GM03348 (cell line): ENCODE measurements around the gene PCP4L1.

Source experiments
- DNase-seq: peaks from one replicate; pipeline ENCODE4 v3.0.0; 2012; ENCODE audit warnings: low spot score

Gene PCP4L1

GRCh38 chr1:161267321-161267720 is 8.8 kb downstream of the PCP4L1 start:
- DNase-seq = no peak

GRCh38 chr1:161273402-161273801 is 14.9 kb downstream of the PCP4L1 start:
- DNase-seq = no peak

- DNase-seq = no peak
Observed at GRCh38 chr1:161274874-161275273, 16.3 kb downstream of the PCP4L1 start.

- DNase-seq = no peak
Observed at GRCh38 chr1:161282991-161283390, 24.4 kb downstream of the PCP4L1 start.

GRCh38 chr1:161285113-161285512 is 26.6 kb downstream of the PCP4L1 start:
- DNase-seq = no peak

DNA sequence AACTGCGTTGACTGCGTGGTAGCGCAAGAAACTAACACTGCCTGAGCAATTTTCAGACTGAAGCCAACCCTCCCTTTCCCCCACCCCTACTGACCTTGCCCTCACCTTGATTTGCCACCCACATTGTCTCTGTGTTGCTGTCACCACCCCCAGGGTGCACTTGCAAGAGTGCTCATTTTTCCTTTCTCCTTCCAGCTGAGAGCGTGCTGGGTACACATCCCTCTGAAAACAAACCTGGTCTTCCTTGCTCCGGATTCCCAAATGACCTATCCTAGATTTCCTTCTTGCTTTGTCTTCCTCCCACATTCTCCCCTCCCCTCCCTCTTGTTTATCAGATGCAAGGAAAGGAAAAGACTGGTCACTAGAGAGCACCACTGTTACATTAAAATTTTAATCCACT is 27.0 kb downstream of the PCP4L1 start:
- DNase-seq = no peak

DNA sequence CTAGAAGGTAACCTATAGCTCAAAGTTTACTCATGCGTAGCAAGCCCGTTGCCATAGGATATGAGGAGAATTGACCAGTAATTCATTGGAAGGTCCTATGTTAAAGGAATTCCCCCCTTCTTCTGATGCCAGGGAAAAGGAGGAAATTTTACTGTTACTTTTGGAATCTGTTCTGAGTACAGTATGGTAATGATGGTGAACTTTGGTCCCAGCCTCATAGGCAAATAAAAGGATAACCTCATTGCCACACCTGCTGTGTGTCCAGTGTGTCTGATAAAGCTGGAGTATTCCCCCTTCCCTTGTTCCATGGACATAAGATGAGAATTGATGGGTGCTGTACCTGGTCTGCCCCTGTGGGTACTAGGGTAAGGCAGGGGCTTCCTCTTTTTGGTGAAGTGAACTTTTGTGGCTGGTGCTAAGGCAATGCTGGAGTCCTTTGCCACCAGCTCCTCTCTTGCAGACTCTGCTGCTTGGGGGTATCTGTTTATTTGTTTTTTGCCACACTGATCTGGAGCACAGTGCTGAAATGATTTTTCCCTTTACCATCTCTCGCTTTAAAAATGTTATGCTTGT is 29.0 kb downstream of the PCP4L1 start:
- no peak for DNase-seq

DNA sequence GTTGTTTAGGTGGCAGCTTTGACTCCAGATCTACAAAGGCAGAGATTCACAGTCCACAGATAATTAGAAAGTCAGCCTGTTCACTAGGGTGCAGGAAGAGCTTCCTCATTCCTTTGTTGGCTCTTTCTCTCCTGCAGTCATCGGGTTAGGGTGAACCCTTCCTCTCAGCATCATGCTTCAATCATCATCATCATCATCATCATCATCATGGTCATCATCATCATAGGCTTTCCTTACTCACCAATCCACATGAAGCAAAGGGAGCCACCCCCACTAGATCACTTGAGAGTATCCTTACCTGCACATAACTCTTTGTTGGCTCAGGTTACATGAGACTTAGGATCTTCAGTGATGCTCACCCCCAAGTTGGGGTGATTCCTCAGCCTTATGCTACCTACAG is 32.2 kb downstream of the PCP4L1 start:
- no peak for DNase-seq

- DNase-seq = no peak
Observed at GRCh38 chr1:161297415-161297814, 38.9 kb downstream of the PCP4L1 start.

DNA sequence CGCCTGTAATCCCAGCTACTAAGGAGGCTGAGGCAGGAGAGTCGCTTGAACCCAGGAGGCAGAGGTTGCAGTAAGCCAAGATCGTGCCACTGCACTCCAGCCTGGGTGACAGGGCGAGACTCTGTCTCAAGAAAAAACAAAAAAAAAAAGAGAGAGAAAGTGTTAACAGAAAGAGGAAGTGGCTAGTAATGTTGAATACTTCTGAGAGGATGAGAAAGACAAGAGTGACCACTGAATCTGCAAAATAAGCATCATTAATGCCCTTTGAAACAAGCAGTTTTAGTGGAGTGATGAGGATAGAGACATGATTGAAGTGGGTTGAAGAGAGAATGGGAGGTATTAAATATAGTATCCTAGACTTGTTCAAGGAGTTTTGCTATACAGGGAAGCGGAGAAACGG is 39.6 kb downstream of the PCP4L1 start:
- no peak for DNase-seq

DNA sequence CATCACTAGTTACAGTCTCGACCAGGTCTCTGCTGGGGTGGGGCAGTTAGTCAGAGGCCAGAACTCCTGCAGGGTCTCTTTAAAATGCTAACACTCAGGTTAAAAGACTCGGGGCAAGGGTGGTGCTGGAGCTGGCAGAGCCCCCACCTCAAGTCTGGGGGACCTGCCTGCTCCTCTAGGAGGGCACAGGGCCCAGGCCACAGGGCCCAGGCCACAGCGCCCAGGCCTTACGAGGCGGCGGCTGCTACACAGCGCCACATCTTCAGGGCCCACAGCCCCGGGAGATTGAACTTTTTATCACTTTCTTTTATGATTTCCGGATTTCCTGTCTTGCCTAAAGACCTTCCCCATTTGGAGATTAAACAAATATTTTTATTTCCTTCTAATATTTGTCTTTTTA is 40.8 kb downstream of the PCP4L1 start:
- DNase-seq = no peak

GRCh38 chr1:161300478-161300877 is 41.9 kb downstream of the PCP4L1 start:
- DNase-seq = no peak

DNA sequence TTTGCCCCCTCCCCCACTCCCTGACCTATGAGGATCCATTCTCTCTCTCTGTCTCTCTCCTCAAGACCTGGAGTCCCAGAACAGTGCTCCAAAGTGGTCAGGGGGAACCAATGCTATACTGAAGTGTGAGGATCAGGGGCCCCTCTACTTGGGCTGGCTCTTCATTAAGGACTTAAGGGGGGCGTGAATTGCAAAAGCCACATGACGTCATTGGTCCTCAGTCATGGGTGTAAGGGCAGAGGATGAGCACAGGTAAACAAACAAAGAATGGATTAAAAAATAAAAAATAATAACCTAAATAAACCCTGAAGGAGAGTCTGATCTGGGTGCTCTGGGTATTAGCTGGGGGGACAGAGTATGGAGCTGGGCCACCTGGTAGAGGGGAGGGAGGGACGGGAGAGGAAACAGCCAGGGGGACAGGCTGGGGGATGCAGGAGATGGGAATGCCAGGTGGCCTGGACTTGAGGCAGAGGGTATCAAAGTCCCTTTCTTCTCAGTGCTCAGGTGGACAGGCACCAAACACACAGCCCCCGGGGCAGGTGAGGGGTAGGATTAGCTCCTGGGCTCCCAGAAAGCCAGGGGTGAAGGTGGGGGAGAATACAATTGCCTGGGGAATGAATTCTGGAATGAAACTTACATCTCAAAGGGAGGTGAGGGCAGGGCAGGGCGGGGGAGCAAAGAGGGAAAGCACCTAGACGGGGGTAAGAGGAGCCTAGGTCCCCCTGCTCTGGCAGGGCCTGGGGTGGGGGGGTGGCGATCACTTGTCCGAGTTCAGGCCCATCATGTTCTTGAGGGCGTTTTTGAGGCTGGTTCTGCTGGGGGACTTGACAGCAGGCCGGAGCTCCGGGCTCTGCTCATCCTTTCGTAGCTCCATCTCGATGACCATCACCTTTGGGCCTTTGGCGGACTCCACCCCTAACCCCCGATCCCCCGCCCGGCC is 46.7 kb downstream of the PCP4L1 start:
- DNase-seq = peak; percentile 21

DNA sequence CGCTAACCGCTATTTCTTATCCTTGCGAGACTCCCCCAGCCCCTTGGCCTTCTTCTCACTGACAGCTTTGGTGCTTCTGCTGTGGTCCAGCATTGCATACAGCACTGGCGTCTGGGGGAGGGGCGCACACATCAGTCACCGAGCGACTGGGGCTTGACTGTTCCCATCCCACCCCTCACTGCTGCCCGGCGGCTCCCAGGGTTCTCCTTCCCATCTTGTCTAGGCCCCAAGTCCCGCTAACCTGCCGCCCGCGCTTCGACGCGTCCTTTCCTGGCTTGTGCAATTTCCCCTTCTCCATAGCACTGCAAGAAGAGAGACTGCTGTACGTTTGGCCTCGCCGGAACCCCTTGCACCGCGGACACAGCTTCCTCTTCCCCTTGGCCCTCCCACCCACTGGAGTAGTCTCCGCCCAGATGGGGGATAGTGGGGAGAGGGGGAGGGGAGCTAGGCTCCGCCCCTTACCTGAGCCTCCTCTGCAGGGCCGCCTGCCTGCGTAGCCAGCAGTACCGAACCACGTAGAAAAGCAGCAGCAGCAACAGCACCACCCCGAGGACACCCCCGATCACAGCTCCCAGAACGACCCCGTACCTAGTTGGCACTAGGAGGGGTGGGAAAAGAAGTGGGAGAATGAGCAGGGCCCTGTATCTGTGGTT is 47.4 kb downstream of the PCP4L1 start:
- DNase-seq = peak; percentile 58

- DNase-seq = peak; percentile 51
Observed at GRCh38 chr1:161307230-161307768, 48.8 kb downstream of the PCP4L1 start.

GRCh38 chr1:161307892-161308638 is 49.5 kb downstream of the PCP4L1 start:
- DNase-seq = no peak

DNA sequence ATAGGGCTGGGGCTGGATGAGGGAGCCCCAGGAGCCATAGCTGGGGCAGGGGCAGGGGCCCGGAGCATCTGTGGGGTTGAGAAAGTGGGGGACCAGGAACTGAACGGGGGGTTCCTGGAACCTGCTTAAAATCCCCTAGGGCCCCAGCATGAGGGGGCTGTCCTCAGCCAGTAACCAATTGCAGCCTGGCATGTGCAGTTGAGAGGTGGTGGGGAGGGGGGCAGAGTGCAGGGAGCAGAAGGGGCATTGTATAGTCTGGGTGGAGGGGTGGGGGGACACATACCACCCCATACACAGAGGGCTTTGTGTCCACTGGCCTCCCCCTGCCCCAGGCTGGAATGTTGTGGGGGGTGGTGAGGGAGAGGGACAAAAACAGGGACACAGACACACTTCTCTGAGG is 51.3 kb downstream of the PCP4L1 start, which contains the start of gene MPZ:
TSS of gene MPZ (minus strand) at position 101 of the 400 bp plus-strand sequence. CDS start at position 38, 63 bp downstream.
- DNase-seq = no peak

GRCh38 chr1:161311595-161312181 is 53.1 kb downstream of the PCP4L1 start:
- DNase-seq = no peak

DNA sequence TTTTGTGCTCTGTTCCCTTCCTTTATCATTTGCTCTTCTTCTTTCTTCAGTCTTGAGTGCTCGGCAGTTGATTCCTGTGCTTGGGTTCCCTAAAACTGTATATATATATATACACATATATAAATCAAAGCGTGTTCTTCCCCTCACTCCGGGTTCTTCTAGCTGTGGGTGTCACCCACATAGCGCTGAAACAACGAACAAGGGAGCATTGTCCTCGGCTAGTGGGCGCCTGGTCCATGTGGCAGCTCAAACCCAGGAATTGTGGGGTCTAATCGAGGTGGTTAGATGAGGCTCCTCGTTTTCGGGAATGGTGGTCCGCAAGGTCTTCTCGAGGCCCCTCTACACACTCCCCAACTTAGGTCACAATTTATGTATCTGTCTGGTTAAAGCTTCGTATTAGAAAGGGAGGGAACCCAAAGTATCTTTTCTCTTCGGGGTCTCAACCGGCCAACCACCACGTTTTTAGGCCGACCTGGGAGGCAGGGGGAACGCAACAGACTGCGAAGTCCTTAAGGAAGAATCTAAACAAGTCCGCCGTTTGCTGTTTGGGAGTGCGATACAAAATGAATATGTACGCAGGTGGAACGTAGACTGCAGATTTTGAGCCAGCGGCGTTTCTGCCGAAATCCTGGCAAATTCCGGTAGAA is 55.1 kb downstream of the PCP4L1 start:
- no peak for DNase-seq

GRCh38 chr1:161314201-161314981 is 55.8 kb downstream of the PCP4L1 start, which contains the start of gene SDHC:
SDHC (plus strand) TSS chr1:161314381; CDS start chr1:161314406, 25 bp downstream.
- peak; percentile 98 for DNase-seq
